K562 (cell line): ENCODE results near the gene DPH2. TPM values are rescaled to one million over a fixed set of nuclear protein-coding genes. Genes with fewer than 3 reads are reported as not detected.

Source experiments
- ATAC-seq: fragments of 200-7000 bp; cut with Tn5 transposase; 3 replicates; pipeline ENCODE4 v1.9.1; 2020; ENCODE audit warnings: moderate library complexity
- BruUV-seq: library from RNA; stranded (reverse); fragments of 400-500 nt; replicated peaks from 2 replicates; lab custom pipeline; 2021; lab: Mats Ljungman, UMichigan
- CTCF ChIA-PET: fragments of 300-600 bp; formaldehyde crosslinking; extraction: SDS; loops from one replicate; lab custom pipeline; 2021; ENCODE audit warnings: low intra/inter-chr PET ratio; lab: Yijun Ruan, JAX
- POLR2A ChIA-PET: fragments of 300-600, 350-650 bp; sonication (Branson Sonifier 250); formaldehyde crosslinking; extraction: SDS; loops from one replicate; lab custom pipeline; 2021; ENCODE audit warnings: antibody characterized with exemption, inconsistent platforms; lab: Yijun Ruan, JAX
- DNase-seq, 4 experiments: peaks; one replicate each; pipeline versions ENCODE4 v3.0.0 to v3.0.0-alpha.2; 2011 to 2018; ENCODE audit warnings: low spot score in 3 of 4, mixed read lengths in 3 of 4; ENCODE audit errors: extremely low read depth in 1 of 4
- FAIRE-seq: peaks from 2 replicates; lab custom pipeline; 2011; peaks lifted over from hg19 to GRCh38; lab: Jason Lieb, UNC
- H2AFZ ChIP-seq: 2 replicates; pipeline ENCODE4 v1.6.0; 2011; ENCODE audit warnings: low read depth, low read length, control low read depth, inconsistent platforms
- H3K27ac ChIP-seq: fragments of 200-600 bp; 3 replicates; pipeline ENCODE4 v1.8.0; 2011; ENCODE audit warnings: low read depth, mild to moderate bottlenecking, control low read depth, inconsistent platforms, low read length, moderate library complexity, mixed read lengths; ENCODE audit errors: extremely low read depth
- H3K27me3 ChIP-seq, 2 experiments: fragments of 300-600 bp in 1 of 2; 2 replicates in 1 of 2; 3 replicates in 1 of 2; pipeline versions ENCODE4 v1.6.0 to v1.8.0; 2011; ENCODE audit warnings: inconsistent platforms in 2 of 2, low read length in 2 of 2, mild to moderate bottlenecking in 1 of 2, mixed read lengths in 1 of 2, moderate library complexity in 1 of 2; ENCODE audit not compliant: control insufficient read depth in 2 of 2, insufficient read depth in 2 of 2
- H3K36me3 ChIP-seq: fragments of 300-600 bp; 3 replicates; pipeline ENCODE4 v1.8.0; 2011; ENCODE audit warnings: mild to moderate bottlenecking, low read length, inconsistent platforms; ENCODE audit not compliant: control insufficient read depth, insufficient read depth
- H3K4me1 ChIP-seq, 2 experiments: fragments of 200-600 bp in 1 of 2; replicated peaks in 1 of 2; 2 replicates in 1 of 2; 3 replicates in 1 of 2; pipeline versions ENCODE4 v1.5.1 to v1.8.0; 2011; ENCODE audit warnings: inconsistent platforms in 2 of 2, low read length in 2 of 2, mild to moderate bottlenecking in 1 of 2, mixed read lengths in 1 of 2, moderate library complexity in 1 of 2; ENCODE audit not compliant: control insufficient read depth in 2 of 2, insufficient read depth in 2 of 2
- H3K4me2 ChIP-seq: 2 replicates; pipeline ENCODE4 v1.6.1; 2011; ENCODE audit warnings: low read length, control low read depth, inconsistent platforms, mixed read lengths; ENCODE audit not compliant: insufficient read depth
- H3K4me3 ChIP-seq: fragments of 200-600 bp; sonication (generic), shearing (Covaris generic); 2 replicates; pipeline ENCODE4 v1.5.1; 2016; ENCODE audit warnings: control low read depth, inconsistent platforms
- H3K79me2 ChIP-seq: fragments of 200-600 bp; 3 replicates; pipeline ENCODE4 v1.8.0; 2011; ENCODE audit warnings: low read length, inconsistent platforms; ENCODE audit not compliant: control insufficient read depth, insufficient read depth
- H3K9ac ChIP-seq, 2 experiments: 2 replicates each; pipeline versions ENCODE4 v1.6.0 to v1.6.1; 2011; ENCODE audit warnings: low read depth in 2 of 2, low read length in 2 of 2, control low read depth in 1 of 2, inconsistent platforms in 1 of 2, mild to moderate bottlenecking in 1 of 2, mixed read lengths in 1 of 2; ENCODE audit not compliant: insufficient read depth in 1 of 2
- H3K9me1 ChIP-seq: one replicate; pipeline ENCODE4 v1.6.0; 2011; ENCODE audit warnings: inconsistent platforms, mild to moderate bottlenecking, low read length, moderate library complexity; ENCODE audit not compliant: control insufficient read depth, insufficient read depth
- H3K9me3 ChIP-seq: replicated peaks from 2 replicates; pipeline ENCODE4 v1.5.1; 2011; ENCODE audit warnings: low read depth, low read length, inconsistent platforms; ENCODE audit not compliant: control insufficient read depth, insufficient read depth
- H4K20me1 ChIP-seq: replicated peaks from 2 replicates; pipeline ENCODE4 v1.6.1; 2011; ENCODE audit warnings: low read length, inconsistent platforms, mixed read lengths; ENCODE audit not compliant: control insufficient read depth, insufficient read depth
- POLR2G ChIP-seq: fragments of 200-400 bp; formaldehyde crosslinking; IDR thresholded peaks from 2 replicates; pipeline ENCODE4 v1.6.1; 2017; ENCODE audit warnings: low read depth, mild to moderate bottlenecking, antibody characterized with exemption, low read length, moderate library complexity
- RBFOX2 ChIP-seq: fragments of 200-400 bp; formaldehyde crosslinking; IDR thresholded peaks from 2 replicates; pipeline ENCODE4 v1.6.1; 2017; ENCODE audit warnings: low read depth, mild to moderate bottlenecking, low read length, moderate library complexity
- TGIF2 ChIP-seq: sonication (generic); formaldehyde crosslinking; IDR thresholded peaks from 2 replicates; pipeline ENCODE4 v1.8.1; 2022; ENCODE audit warnings: mild to moderate bottlenecking, missing genetic modification reagents, moderate library complexity
- ZNF436 ChIP-seq: fragments of 250-450, 450-650 bp; sonication (Bioruptor Pico); formaldehyde crosslinking; IDR thresholded peaks from 2 replicates; pipeline ENCODE4 v1.7.0; 2020; ENCODE audit warnings: mild to moderate bottlenecking
- ZNF76 ChIP-seq: fragments of 250-450 bp; sonication (Bioruptor Pico); IDR thresholded peaks from 2 replicates; pipeline ENCODE4 v1.4.0; 2020; ENCODE audit warnings: mild to moderate bottlenecking, moderate library complexity, borderline replicate concordance
- WGBS: fragments of 100-300 bp; shearing (Covaris generic); methylation state at CpG from one replicate; pipeline ENCODE4 v1.1.6; 2016; ENCODE audit warnings: low coverage, mixed read lengths; ENCODE audit not compliant: insufficient coverage; ENCODE audit errors: missing lambda C conversion rate; 5-methylcytosine and 5-hydroxymethylcytosine counted together
- in situ Hi-C: fragments of 300-500 bp; cut with MboI; formaldehyde crosslinking; loops from 4 replicates; pipeline ENCODE4 v1.15.0; 2018; ENCODE audit warnings: inconsistent platforms, mixed read lengths
- intact Hi-C: fragments of 100-400 bp; cut with micrococcal nuclease; formaldehyde crosslinking; loops from 2 replicates; pipeline ENCODE4 v1.14.2; 2022
- polyA plus RNA-seq, 8 experiments: library from polyadenylated mRNA; depleted of rRNA in 4 of 8; stranded (reverse) in 5 of 8; unstranded in 3 of 8; fragments of >200 nt; fragmentation: Nextera tagmentation in 2 of 8; fragmentation: Illumina TruSeq in 1 of 8; extraction: Ambion mirVana in 2 of 8; extraction: Trizol in 1 of 8; gene quantifications; 2 replicates each; pipeline versions ENCODE4 v1.2.1 to v1.2.3, GENCODE V29; 2011 to 2014; ENCODE audit warnings: inconsistent platforms in 1 of 8, missing spikeins in 1 of 8
- total RNA-seq, 7 experiments: library from RNA; depleted of rRNA in 6 of 7; stranded (reverse); fragments of >200 nt in 6 of 7; fragmentation: Illumina TruSeq in 2 of 7; extraction: Trizol in 2 of 7; gene quantifications; 2 replicates each; pipeline versions ENCODE4 v1.2.1 to v1.2.3, GENCODE V29; 2011 to 2021; ENCODE audit warnings: low replicate concordance in 1 of 7
- TF ChIP-seq, protein P1 (sequence below): sonication (generic); formaldehyde crosslinking; IDR thresholded peaks from 2 replicates; pipeline ENCODE4 v1.8.1; 2022; ENCODE audit warnings: missing genetic modification reagents

The DPH2 gene
- total and polyA plus RNA-seq, 9 of the 15 experiments (the other 6 are each of a cell fraction or from before 2014, with no cell fraction given) = 17.9 to 94.1 (median 68.1) TPM

GRCh38 chr1:44021156-44021555, 51.3 kb downstream of the DPH2 start:
- Histone ChIP-seq H3K9me3 (no peaks in the 10 kb centered on the region), H3K27me3 (no peaks in the 10 kb centered on the region), H4K20me1 (no peaks in the 10 kb centered on the region; the same call in 1 of the 2 replicates)
- CTCF ChIA-PET = no interaction called here
- in situ Hi-C loops = no loop called here
- no peak for DNase-seq
- TF ChIP-seq ZNF76 (no peak), TGIF2 (CRISPR knock-in tag) (no peak), POLR2G (0 out of 2 replicates have a peak, but pooled peaks have one; percentile 20), RBFOX2 (0 out of 2 replicates have a peak, but pooled peaks have one; percentile 20), ZNF436 (CRISPR knock-in tag) (no peak)
- TF ChIP-seq, protein P1, sequence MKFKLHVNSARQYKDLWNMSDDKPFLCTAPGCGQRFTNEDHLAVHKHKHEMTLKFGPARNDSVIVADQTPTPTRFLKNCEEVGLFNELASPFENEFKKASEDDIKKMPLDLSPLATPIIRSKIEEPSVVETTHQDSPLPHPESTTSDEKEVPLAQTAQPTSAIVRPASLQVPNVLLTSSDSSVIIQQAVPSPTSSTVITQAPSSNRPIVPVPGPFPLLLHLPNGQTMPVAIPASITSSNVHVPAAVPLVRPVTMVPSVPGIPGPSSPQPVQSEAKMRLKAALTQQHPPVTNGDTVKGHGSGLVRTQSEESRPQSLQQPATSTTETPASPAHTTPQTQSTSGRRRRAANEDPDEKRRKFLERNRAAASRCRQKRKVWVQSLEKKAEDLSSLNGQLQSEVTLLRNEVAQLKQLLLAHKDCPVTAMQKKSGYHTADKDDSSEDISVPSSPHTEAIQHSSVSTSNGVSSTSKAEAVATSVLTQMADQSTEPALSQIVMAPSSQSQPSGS = no peak
- TF ChIP-seq, all 486 proteins: peak for 2
- Histone ChIP-seq H3K79me2 (no peaks in the 10 kb centered on the region), H3K27ac (no peak overlapping the region), H3K4me2 (no peak overlapping the region), H3K9me1 (no peaks in the 10 kb centered on the region), H3K4me3 (no peak overlapping the region), H3K9ac (no peak overlapping the region; a peak in 1 of 4 replicates), H3K36me3 (0 out of 3 replicates have a peak, but pooled peaks cover 7% of the 10 kb centered on the region), H2AFZ (no peak overlapping the region), H3K4me1 (peaks cover 0 to 27% of the 10 kb centered on the region in 2 experiments; a peak in 3 of 5 replicates)
- 62% methylated on average over 5 of the region's 8 CpGs for WGBS
- no TSS peak for BruUV-seq
- no peak for FAIRE-seq
- no peak for ATAC-seq
- intact Hi-C loops = no loop called here
- POLR2A ChIA-PET = interaction anchor here (0.7 to 3.0 kb wide), 4 partner anchors 8 to 26 kb away, joined by 3 to 20 read pairs (median 8); partner anchors contain the start of gene SLC6A9
